ENCODE results near the gene PLA2G4B. TPM values are rescaled to one million over a fixed set of nuclear protein-coding genes. Genes with fewer than 3 reads are reported as not detected.
A peak's percentile ranks its signal among the peaks of the same experiment; 100 is the strongest.

The PLA2G4B gene
- total RNA-seq, 1 donor from 2014 or later, result 2.5 TPM

- no peak for DNase-seq
These were observed 31.4 kb downstream of the PLA2G4B start for GRCh38 chr15:41869770-41870688.

- peak; percentile 25 for DNase-seq
These were observed 32.0 kb downstream of the PLA2G4B start for GRCh38 chr15:41870689-41871081.

GRCh38 chr15:41871175-41871905 is 32.7 kb downstream of the PLA2G4B start:
- no peak for DNase-seq

- DNase-seq, result no peak
These were observed 33.6 kb downstream of the PLA2G4B start for GRCh38 chr15:41872166-41872747.

- no peak for DNase-seq
These were observed 35.1 kb downstream of the PLA2G4B start for GRCh38 chr15:41873711-41874110.

- DNase-seq, result no peak
These were observed 36.1 kb downstream of the PLA2G4B start for GRCh38 chr15:41874736-41875135.

GRCh38 chr15:41876007-41876406 is 37.4 kb downstream of the PLA2G4B start:
- DNase-seq, result no peak

GRCh38 chr15:41876689-41877088 is 38.0 kb downstream of the PLA2G4B start:
- DNase-seq, result no peak

- no peak for DNase-seq
These were observed 39.1 kb downstream of the PLA2G4B start for GRCh38 chr15:41877631-41878354.

GRCh38 chr15:41878355-41878699 is 39.7 kb downstream of the PLA2G4B start:
- DNase-seq, result no peak

GRCh38 chr15:41879321-41879845 is 40.7 kb downstream of the PLA2G4B start:
- no peak for DNase-seq

- no peak for DNase-seq
These were observed 41.7 kb downstream of the PLA2G4B start for GRCh38 chr15:41880156-41880877.

- no peak for DNase-seq
These were observed 42.4 kb downstream of the PLA2G4B start for GRCh38 chr15:41881086-41881485.

- DNase-seq, result no peak
These were observed 42.9 kb downstream of the PLA2G4B start for GRCh38 chr15:41881550-41881919.

GRCh38 chr15:41881920-41882688 is 43.5 kb downstream of the PLA2G4B start:
- DNase-seq, result no peak

GRCh38 chr15:41882689-41883483 is 44.2 kb downstream of the PLA2G4B start:
- DNase-seq, result peak; percentile 26

- no peak for DNase-seq
These were observed 44.8 kb downstream of the PLA2G4B start for GRCh38 chr15:41883484-41883825.

GRCh38 chr15:41884458-41884857 is 45.8 kb downstream of the PLA2G4B start:
- no peak for DNase-seq

GRCh38 chr15:41885321-41885720 is 46.7 kb downstream of the PLA2G4B start:
- no peak for DNase-seq

- no peak for DNase-seq
These were observed 47.2 kb downstream of the PLA2G4B start for GRCh38 chr15:41885841-41886240.
